HG03354 (cell line): ENCODE results near the gene POLN.

Source experiments
- ATAC-seq: cut with Tn5 transposase; IDR thresholded peaks from one replicate; pipeline ENCODE4 v1.9.1; 2021; ENCODE audit warnings: mild to moderate bottlenecking; ENCODE audit not compliant: unreplicated experiment, poor library complexity, severe bottlenecking

Gene POLN

DNA sequence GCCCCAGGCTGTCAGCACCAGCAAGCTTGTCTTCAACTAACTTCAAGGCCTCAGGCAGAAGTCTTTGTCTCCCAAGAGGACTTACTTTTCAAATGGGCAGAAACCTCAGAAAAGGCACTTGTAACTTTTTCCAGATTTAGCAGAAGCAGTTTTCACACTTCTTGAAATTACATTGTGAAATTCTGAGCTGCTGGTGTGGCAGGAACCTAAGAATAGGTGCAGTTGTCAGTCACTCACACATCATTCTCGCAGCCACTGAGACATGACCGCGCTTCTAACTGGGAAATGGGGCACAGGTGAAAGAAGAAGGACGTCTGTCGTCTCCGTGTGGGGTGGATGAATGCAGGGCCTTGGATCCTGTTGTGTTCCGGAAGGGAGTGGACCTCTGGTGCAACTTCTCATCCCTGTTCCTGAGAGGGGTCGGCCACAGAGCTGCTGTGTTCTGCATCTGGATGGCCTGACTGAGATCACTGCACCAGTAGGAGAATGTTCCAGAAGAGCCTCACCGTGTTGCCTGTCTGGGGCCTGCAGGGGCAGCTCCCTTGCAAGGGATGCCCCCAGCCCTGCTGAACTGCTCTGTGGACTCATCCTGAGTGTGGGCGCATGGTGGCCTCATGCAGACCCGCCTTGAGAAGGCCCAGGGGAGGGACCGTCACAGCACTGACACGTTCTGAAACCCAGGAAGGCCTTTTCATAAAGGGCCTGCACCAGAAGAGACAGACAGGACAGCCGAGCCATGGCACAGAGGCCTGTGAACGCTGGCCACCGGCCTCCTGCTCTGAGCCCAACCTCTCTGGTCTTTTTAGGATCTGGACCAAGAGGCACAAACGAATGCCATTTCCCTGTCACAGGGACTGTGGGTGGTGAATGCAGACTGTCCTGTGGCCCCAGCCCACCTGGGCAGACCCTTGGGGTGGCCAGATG, 164.1 kb downstream of the POLN start:
- no peak for ATAC-seq

GRCh38 chr4:2076908-2077536, 164.9 kb downstream of the POLN start:
- ATAC-seq, result no peak

GRCh38 chr4:2075987-2076907, 165.7 kb downstream of the POLN start:
- no peak for ATAC-seq

DNA sequence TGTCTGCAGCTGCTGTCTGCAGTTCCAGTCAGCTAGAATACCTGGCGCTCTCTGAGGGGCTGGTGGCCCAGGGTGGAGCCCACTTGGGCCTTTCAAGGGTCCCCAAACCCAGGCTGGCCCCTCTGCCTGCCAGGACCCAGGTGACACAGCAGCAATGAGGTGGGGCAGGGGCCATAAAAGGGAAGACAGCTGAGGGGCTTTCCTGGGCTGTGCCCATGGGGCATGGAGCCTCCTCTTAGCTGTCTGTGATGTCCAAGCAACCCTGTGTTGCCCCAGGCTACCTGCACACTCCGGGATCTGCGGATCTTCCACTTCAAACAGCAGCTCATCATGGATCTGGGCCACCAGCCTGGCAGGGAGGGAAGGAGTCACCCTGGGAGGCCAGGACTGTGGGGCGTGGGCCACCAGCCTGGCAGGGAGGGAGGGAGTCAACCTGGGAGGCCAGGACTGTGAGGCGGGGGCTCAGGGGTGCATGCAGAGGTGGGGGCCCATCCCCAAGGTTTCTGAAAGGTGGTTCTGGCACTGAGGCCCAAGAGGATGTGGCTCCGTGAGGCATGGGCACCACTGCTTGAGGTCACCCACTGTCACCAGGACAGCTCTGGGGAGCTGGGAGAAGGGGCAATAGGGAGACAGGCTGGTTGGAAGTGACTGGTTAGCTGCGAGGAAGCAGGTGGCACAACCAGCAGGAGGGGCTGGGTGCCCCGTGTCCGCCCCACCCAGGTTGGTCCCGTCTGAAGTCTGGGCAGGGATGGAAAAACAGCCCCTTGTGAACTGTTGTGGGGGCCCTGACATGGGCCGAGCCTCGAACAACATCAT, 166.5 kb downstream of the POLN start:
- ATAC-seq, result no peak

DNA sequence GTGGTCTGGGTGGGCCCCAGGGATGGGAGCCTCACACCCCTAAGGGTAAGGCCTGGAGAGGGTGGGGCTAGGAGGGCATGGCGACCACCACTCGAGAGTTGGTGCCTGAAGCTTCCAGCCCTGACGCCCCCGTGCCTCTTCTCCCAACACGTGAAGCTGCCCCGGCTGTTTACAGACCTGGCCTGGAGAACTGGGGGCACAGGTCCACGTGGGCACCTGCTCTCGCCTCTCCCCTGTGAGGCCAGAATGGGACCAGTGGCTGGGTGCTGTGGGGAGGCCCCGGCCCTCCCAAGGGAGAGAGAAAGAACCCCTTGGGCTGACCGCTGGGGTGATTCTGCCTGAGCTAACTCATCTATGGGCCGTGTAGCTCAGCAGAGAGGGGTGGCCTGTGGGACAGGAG, 167.3 kb downstream of the POLN start:
- ATAC-seq, result no peak

DNA sequence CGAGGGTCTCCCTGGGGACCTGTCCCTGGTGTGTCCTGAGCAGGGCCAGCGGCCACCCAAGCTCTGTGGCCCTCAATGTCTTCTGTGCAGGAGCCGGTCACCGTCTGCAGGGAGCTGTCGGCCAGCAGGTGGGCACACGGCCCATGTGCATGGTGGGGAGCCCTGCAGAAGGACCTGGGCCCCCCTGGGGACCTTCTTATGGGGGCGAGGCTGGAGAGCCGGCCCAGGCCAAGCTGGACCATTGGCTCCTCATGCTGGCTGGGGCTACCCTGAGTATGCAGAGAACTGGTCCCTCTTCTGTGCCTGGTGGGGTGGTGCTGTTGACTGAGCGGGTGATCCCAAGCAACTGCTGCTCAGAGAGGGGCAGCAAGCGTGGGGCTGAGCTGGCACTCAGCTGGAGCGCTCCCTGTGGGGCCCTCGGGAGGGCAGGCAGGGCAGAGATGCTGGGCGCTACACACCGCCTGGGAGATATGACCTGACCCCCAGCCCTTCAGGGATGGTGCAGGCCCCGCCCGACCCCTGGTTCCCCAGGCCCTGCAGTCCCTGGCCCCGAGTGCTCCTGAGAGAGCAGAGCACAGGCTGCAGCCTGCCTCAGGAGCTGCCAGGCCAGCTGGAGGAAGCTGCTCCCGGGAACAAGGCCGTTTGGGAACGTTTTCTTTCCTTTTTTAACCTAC, 168.0 kb downstream of the POLN start:
- ATAC-seq, result no peak

DNA sequence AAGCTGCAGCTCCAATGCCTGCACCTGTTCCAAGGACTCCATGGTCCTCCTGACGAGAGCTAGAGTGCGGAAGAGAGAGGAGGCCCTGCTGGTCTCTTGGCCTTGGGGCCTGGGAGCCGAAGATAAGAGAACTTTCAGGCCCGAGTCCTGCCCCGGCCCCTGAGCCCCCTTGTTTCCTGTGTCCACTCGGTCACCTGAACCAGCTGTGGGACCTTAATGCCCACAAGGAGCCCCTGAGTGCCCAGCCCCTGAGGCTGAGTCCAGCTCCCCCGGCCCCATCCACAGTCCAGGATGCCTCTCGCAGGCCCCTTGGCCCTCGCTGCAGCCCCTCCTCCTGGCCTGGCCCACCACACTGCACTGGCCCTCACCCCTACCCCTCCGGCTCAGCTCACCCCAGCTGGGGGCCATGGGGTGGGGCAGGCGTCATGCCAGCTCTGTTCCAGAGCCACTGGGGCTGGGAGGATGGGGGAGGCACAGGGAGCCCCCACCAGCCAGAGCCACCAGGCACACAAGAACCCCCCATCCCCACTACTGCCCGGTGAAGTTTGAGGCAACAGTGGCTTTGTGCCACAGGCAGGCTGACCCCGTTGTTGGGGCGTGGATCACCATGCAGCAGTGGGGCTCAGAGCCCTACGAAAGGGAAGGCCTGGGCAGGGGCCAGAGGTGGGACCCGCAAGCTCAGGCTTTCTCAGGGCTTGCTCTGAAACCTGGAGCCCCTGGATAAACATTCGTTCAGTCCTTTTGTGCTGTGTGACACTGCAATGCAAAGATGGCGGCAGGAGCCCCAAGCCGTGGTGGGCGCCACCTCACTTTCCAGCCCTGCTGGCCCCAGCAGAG, 168.7 kb downstream of the POLN start:
- ATAC-seq, result no peak

GRCh38 chr4:2071912-2072867, 169.7 kb downstream of the POLN start:
- ATAC-seq, result no peak

- no peak for ATAC-seq
Measured at GRCh38 chr4:2071252-2071911, 170.5 kb downstream of the POLN start.

- ATAC-seq, result no peak
Measured at GRCh38 chr4:2070421-2071251, 171.3 kb downstream of the POLN start.

GRCh38 chr4:2069986-2070385, 171.9 kb downstream of the POLN start:
- no peak for ATAC-seq

- ATAC-seq, result no peak
Measured at GRCh38 chr4:2069161-2069971, 172.6 kb downstream of the POLN start.

GRCh38 chr4:2068566-2068965, 173.4 kb downstream of the POLN start:
- ATAC-seq, result no peak

DNA sequence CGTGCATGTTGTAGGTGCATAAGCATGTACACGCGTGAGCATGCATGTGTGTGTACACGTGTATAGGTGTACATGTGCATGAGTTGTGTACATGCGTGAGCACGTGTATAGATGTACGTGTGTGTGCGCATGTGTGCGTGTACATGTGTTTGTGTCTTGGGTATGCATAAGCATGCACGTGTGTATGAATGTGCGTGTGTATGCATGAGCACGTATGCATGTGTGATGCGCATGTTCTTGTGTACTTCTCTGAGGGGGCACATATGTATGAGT, 173.8 kb downstream of the POLN start:
- ATAC-seq, result no peak
